Stomach (tissue), 9 donors: Measurements from ENCODE around the gene USP44. TPM values are rescaled to one million over a fixed set of nuclear protein-coding genes. Genes with fewer than 3 reads are reported as not detected.

Experiments
- DNase-seq, 2 donors: peaks; one replicate each; pipeline versions ENCODE4 v3.0.0 to v3.0.0-alpha.2; 2013 to 2019
- H3K27ac ChIP-seq, 5 donors: fragments of 200-600 bp in 4 of 5; sonication (generic) in 4 of 5; one replicate each; pipeline ENCODE4 v1.5.1; 2013 to 2019; ENCODE audit warnings: mild to moderate bottlenecking in 1 of 5, moderate library complexity in 1 of 5
- H3K27me3 ChIP-seq, 3 donors: fragments of 200-600 bp; sonication (generic); one replicate each; pipeline ENCODE4 v1.5.1; 2017 to 2019; ENCODE audit warnings: mixed run types in 1 of 3
- H3K36me3 ChIP-seq, 4 donors: fragments of 200-600 bp; sonication (generic); 1 replicate in 3 of 4; 2 replicates in 1 of 4; pipeline ENCODE4 v1.5.1; 2016 to 2019
- H3K4me1 ChIP-seq, 4 donors: fragments of 200-600 bp; sonication (generic); one replicate each; pipeline ENCODE4 v1.5.1; 2016 to 2019
- H3K4me3 ChIP-seq, 4 donors: fragments of 200-600 bp; sonication (generic) in 3 of 4; one replicate each; pipeline ENCODE4 v1.5.1; 2016 to 2019; ENCODE audit warnings: mild to moderate bottlenecking in 1 of 4
- H3K9me3 ChIP-seq, 4 donors: fragments of 200-600 bp; sonication (generic); one replicate each; pipeline ENCODE4 v1.5.1; 2016 to 2019
- EP300 ChIP-seq: sonication (generic); formaldehyde crosslinking; IDR thresholded peaks from one replicate; pipeline ENCODE4 v1.6.1; 2017; ENCODE audit warnings: antibody characterized with exemption
- POLR2A ChIP-seq, 4 donors: fragments of 450-650 bp; IDR thresholded peaks; one replicate each; pipeline ENCODE4 v1.6.1; 2016; ENCODE audit warnings: antibody characterized with exemption in 4 of 4, control low read depth in 2 of 4, mild to moderate bottlenecking in 1 of 4, moderate library complexity in 1 of 4
- POLR2AphosphoS5 ChIP-seq, 3 donors: sonication (generic); formaldehyde crosslinking; IDR thresholded peaks; one replicate each; pipeline ENCODE4 v1.6.1; 2016; ENCODE audit warnings: antibody characterized with exemption in 3 of 3
- WGBS, 5 donors: extraction: QIAGEN DNeasy Blood & Tissue Kit in 3 of 5; methylation state at CpG; one replicate each; pipeline versions ENCODE4 v1.1.5 to v1.1.7; 2013 to 2018; 5-methylcytosine and 5-hydroxymethylcytosine counted together
- intact Hi-C: fragments of 100-400 bp; cut with DNase I; formaldehyde crosslinking; loops from one replicate; pipeline ENCODE4 v1.15.1; 2023; ENCODE audit warnings: low total_unique reads
- polyA plus RNA-seq, 3 donors: library from polyadenylated mRNA; stranded (reverse); fragments of 200-250 nt; gene quantifications; one replicate each; pipeline ENCODE4 v1.2.3, GENCODE V29; 2013
- total RNA-seq, 5 donors: library from RNA; depleted of rRNA; stranded (reverse); fragments of >200 nt; gene quantifications; one replicate each; pipeline versions ENCODE4 v1.1.0 to v1.2.3, GENCODE V29; 2014 to 2016
- TF ChIP-seq, protein P1 (sequence below), 7 experiments: fragments of 450-650 bp in 4 of 7; fragments of 200-600 bp in 3 of 7; sonication (generic) in 3 of 7; IDR thresholded peaks; one replicate each; pipeline ENCODE4 v1.5.1; 2016 to 2019; ENCODE audit warnings: antibody characterized with exemption in 7 of 7, control low read depth in 2 of 7, mild to moderate bottlenecking in 1 of 7
- donor health status: healthy with polysubstance abuse.
- donor health status: Bipolar disorder and iron deficiency.
- donor health status: healthy.

Gene USP44
- total and polyA plus RNA-seq, 8 donors: under 0.01 to 2.6 (median 0.36) TPM; not detected in 2

DNA sequence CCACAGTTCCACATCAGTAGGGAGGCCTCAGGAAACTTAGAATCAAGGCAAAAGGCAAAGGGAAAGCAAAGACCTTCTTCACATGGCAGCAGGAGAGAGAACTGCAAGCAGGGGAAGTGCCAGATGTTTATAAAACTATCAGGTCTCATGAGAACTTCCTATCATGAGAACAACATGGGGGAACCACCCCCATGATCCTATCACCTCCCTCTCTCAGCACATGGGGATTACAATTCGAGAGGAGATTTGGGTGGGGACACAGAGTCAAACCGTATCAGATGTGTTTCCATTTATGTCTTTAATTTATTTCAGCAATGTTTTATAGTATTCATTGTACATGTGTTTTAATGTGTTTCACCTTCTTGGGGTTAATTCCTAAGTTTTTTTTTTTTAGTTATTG is 51.5 kb downstream of the USP44 start:
- WGBS, 5 donors: 92 to 99% (median 97%) methylated on average over 2 of the region's 2 CpGs
- intact Hi-C loops: no loop called here
- H3K4me3 ChIP-seq: no peak overlapping the region
- no peaks in the 10 kb centered on the region for H3K27me3 ChIP-seq
- no peak for DNase-seq
- peaks cover 48 to 87% (median 81%) of the 10 kb centered on the region in 4 donors for H3K36me3 ChIP-seq
- no peak overlapping the region for H3K27ac ChIP-seq
- TF ChIP-seq, protein P1, sequence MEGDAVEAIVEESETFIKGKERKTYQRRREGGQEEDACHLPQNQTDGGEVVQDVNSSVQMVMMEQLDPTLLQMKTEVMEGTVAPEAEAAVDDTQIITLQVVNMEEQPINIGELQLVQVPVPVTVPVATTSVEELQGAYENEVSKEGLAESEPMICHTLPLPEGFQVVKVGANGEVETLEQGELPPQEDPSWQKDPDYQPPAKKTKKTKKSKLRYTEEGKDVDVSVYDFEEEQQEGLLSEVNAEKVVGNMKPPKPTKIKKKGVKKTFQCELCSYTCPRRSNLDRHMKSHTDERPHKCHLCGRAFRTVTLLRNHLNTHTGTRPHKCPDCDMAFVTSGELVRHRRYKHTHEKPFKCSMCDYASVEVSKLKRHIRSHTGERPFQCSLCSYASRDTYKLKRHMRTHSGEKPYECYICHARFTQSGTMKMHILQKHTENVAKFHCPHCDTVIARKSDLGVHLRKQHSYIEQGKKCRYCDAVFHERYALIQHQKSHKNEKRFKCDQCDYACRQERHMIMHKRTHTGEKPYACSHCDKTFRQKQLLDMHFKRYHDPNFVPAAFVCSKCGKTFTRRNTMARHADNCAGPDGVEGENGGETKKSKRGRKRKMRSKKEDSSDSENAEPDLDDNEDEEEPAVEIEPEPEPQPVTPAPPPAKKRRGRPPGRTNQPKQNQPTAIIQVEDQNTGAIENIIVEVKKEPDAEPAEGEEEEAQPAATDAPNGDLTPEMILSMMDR (IDR thresholded peaks at IDR 0.05): no peak
- TF ChIP-seq POLR2A (IDR thresholded peaks at IDR 0.05) (no peak), POLR2AphosphoS5 (IDR thresholded peaks at IDR 0.05) (no peak), EP300 (no peak)
- H3K4me1 ChIP-seq: peaks cover 0 to 21% (median 9%) of the 10 kb centered on the region in 4 donors
- peaks cover 0 to 3% (median 0%) of the 10 kb centered on the region in 4 donors for H3K9me3 ChIP-seq

DNA sequence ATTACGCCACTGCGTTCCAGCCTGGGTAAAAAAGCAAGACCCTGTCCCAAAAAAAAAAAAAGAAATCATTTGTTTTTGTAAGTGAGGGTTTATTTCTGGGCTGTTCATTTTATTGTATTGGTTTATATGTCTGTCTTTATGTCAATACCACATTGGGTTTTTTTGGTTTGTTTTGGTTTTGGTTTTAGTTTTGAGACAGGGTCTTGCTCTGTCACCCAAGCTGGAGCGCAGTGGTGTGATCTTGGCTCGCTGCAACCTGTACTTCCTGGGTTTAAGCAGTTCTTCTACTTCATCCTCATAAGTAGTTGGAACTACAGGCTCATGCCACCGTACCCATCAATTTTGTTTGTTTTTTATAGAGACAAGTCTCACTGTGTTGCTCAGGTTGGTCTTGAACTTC is 52.3 kb downstream of the USP44 start:
- TF ChIP-seq, protein P1 (IDR thresholded peaks at IDR 0.05): no peak
- TF ChIP-seq POLR2A (IDR thresholded peaks at IDR 0.05): no peak
- no peak for TF ChIP-seq EP300
- TF ChIP-seq POLR2AphosphoS5 (IDR thresholded peaks at IDR 0.05): no peak
- WGBS, 5 donors: 96 to 100% (median 97%) methylated on average over 5 of the region's 5 CpGs
- intact Hi-C loops: no loop called here
- Histone ChIP-seq H3K27ac (no peak overlapping the region), H3K9me3 (peaks cover 0 to 3% (median 0%) of the 10 kb centered on the region in 4 donors), H3K4me3 (no peak overlapping the region), H3K36me3 (peaks cover 45 to 87% (median 81%) of the 10 kb centered on the region in 4 donors), H3K4me1 (peaks cover 0 to 21% (median 9%) of the 10 kb centered on the region in 4 donors), H3K27me3 (no peaks in the 10 kb centered on the region)
- DNase-seq: no peak

DNA sequence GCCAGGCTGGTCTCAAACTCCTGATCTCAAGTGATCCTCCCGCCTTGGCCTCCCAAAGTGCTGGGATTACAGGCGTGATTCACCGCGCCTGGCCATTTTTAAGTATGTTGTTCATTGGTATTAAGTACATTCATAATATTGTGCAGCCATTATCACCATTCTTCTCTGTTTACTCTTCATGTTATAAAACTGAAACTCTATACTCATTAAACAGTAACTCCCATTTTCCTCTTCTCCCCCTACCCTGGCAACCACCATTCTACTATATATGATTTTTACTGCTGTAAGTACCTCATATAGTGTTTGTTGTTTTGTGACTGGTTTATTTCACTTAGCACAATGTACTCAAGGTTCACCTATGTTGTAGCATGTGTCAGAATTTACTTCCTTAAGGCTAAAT is 54.2 kb downstream of the USP44 start:
- Histone ChIP-seq H3K4me3 (no peak overlapping the region), H3K27ac (no peak overlapping the region), H3K27me3 (no peaks in the 10 kb centered on the region), H3K9me3 (peaks cover 0 to 3% (median 0%) of the 10 kb centered on the region in 4 donors), H3K4me1 (peaks cover 0 to 15% (median 7%) of the 10 kb centered on the region in 4 donors), H3K36me3 (peaks cover 38 to 85% (median 76%) of the 10 kb centered on the region in 4 donors)
- 96 to 99% (median 98%) methylated on average over 4 of the region's 4 CpGs for WGBS, 5 donors
- TF ChIP-seq, protein P1 (IDR thresholded peaks at IDR 0.05): no peak
- no peak for TF ChIP-seq POLR2AphosphoS5 (IDR thresholded peaks at IDR 0.05)
- no peak for TF ChIP-seq EP300
- TF ChIP-seq POLR2A (IDR thresholded peaks at IDR 0.05): no peak
- DNase-seq: no peak
- intact Hi-C loops: no loop called here

DNA sequence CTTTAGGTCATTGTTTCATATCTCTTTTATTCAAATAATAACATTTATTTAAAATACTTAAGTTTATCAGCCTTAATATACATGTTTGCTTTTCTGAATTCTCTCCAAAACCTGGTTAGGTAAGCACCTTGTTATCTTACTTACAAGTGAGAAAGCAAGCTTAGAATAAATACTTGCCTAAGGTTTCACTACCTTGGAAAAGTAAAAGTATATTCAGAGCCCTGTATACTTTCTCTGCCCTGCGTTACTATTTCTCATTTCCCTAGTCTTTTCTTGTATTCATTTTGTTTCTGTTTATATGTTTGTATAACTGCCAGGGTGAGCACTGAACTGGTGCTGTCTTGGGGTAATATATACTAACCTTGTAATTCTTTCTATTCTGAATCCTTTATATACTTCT is 55.8 kb downstream of the USP44 start:
- H3K9me3 ChIP-seq: peaks cover 0 to 3% (median 0%) of the 10 kb centered on the region in 4 donors
- no peak for TF ChIP-seq POLR2A (IDR thresholded peaks at IDR 0.05)
- TF ChIP-seq, protein P1 (IDR thresholded peaks at IDR 0.05): no peak
- no peak for TF ChIP-seq POLR2AphosphoS5 (IDR thresholded peaks at IDR 0.05)
- no peak for TF ChIP-seq EP300
- intact Hi-C loops: no loop called here
- peaks cover 0 to 15% (median 7%) of the 10 kb centered on the region in 4 donors for H3K4me1 ChIP-seq
- 30 to 65% (median 53%) methylated on average over 1 of the region's 1 CpG for WGBS, 5 donors
- peaks cover 38 to 92% (median 78%) of the 10 kb centered on the region in 4 donors for H3K36me3 ChIP-seq
- peak in 1 of 2 donors; percentile 16 for DNase-seq
- no peak overlapping the region for H3K4me3 ChIP-seq
- no peaks in the 10 kb centered on the region for H3K27me3 ChIP-seq
- no peak overlapping the region for H3K27ac ChIP-seq
